ENCODE results near the gene DHX35.

GRCh38 chr20:38999965-39000910 lies 38.1 kb downstream of the DHX35 start:
- TF ChIP-seq ZNF432 (CRISPR knock-in tag; IDR thresholded peaks at IDR 0.05; ENCODE audit: borderline replicate concordance) (no peak), ZNF280B (CRISPR knock-in tag; IDR thresholded peaks at IDR 0.05; ENCODE audit: borderline replicate concordance) (no peak), JUN (CRISPR knock-in tag; IDR thresholded peaks at IDR 0.05) (no peak), TARDBP (CRISPR knock-in tag; IDR thresholded peaks at IDR 0.05) (peak; percentile 49; the same call in 1 of the 2 replicates)

All from HepG2 (cell line).